ENCODE measurements around the gene MRPL34.

The MRPL34 gene

DNA sequence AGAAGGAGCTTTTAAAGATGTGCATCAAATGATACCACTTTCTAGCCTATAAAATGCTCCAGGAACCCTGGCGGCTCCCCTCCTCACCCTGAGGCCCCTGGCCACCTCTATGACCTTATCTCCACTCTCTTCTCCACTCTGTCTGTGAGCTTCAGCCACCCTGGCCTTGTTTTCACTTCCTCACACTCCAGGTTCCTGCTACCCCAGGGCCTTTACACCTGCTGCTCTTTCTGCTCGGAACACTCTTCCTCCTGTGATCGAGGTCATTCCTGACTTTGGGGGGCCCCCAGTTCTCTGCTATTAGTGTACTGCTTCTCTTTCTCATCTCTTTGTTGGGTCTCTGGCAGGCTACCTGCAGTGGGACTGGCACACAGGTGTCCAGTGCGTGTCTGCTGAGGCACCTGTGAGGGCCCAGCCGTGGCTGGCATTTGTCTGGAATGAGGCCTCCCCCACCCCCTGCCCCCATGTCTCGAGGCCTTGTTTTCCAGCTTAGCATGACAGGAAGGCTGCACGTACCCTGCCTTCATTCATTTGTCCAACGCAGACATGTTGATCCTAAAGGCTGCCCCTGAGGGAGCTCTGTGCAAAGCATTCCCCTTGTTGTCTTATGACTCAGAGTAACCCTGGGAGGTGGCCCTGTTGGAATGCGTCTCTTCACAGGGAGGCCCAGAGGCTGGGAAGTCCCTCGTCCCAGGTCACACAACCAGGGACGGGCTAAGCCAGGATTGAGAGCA lies 6.0 kb downstream of the MRPL34 start:
- no peak for DNase-seq

DNA sequence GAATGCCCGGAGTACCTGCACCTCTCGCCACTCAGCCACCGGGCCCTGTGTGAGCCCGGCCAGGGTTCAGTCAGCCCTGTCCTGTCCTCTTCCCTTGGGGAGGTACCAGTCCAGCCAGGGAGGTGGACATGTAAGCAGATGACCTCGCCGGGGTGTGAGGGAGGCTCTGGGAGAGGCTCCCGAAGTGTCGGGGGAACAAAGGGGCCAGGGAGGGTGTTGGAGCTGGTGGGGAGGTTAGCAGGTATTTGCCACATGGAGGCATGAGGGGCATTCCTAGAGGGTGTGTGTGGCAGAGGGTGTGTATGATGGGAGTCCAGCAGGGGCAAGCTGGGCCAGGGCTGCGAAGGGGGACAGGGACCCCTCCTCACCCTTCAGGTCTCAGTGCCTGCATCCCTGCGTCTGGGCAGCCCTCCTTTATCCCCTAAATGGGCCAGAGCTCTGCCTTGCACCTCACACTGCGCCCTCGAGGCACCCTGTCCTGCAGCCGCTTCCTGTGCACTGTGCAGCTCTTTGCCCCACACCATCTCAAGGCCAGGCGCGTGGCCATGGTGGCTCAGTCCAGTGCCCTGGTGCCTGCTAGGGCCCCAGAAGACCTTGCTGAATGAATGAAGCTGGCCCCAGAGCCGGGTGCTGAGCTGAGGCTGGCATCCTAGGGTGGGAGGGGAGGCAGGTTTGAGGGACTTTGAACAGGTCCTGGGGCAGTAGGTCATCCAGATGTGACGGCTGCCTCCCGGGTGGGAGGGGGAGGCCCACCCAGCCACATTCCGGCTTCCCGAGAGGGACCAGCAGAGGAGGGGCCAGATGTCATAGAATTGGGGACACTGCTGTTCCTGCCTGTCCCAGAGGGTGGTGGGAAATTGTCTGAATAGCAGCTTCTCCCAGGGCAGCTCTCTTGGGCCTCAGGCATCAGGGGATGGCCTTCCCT lies 6.8 kb downstream of the MRPL34 start:
- no peak for DNase-seq

DNA sequence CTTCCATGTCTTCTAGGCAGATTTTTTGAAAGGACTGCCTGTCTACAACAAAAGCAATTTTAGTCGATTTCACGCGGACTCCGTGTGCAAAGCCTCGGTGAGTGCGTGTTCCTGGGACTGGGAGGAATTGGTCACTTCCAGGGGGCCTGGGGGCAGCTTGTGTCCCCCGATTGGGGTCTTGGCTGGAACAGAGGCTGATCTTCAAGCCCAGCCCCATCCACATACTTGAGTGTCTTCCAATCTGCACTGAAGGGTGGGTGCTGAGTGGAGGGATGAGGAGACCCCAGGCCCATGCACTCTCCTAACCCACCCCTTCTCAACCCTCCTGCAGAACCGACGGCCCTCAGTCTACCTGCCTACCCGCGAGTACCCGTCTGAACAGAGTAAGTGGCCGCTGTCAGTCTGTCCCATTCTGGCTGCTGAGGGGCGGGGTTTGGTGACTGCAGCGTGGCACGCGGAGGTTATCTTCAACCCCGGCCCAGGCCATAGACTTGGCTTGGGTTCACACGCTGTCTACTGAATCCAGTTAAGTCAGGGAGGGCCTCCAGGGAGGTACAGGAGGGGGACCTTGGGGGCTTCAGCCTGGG lies 8.4 kb downstream of the MRPL34 start:
- DNase-seq, result no peak

DNA sequence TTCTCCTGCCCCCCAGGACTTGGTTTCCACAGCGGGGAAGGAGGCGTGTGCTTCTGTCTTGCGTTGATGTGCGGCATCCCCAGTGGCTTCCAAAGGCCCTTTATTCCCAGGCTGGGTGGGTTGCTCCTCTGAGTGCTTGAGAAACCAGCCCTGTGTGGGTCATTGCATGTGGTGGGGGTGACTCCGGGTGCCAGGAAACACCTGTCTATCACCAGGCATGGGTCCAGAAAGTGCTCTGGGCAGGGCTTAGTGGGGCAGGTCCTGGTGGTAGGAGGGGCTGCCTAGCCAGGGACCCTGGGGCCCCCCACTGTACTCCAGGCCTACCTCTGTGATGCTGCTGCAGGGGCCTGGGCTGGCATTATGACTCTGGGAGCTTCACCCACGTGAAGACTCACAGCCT lies 13.3 kb downstream of the MRPL34 start:
- DNase-seq, result no peak

DNA sequence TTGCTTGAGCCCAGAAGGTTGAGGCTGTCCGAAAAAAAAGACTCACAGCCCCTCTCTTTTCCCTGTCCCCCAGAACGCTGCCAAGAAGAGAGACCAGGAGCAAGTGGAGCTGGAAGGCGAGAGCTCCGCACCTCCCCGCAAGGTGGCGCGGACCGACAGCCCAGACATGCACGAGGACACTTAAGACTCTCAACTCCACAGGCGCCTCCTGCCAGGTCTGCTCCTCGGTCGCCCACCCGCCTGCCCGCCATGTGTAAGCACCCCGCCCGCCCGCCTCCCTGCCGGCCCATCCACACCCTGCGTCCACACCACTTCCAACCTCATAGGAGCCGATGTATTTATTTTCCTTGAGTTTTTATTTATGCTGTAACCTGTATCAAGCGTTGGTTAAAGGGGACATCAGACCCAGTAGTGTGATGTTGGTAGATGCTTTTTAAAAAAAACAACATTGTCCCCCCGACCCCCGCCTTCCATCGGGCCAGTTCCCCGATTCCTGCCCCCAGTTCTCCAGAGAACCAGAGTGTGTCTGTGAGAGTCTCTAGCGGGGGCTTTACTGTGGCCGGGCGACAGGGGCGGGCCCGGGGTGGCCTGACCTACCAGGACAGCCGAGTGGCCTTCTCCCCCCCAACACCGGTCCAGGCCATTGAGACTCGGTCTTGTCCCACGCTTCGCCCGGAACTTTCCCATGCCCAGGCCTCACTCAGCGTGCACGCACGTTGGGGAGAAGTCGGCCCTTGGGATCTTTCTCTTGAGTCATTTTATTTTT lies 14.0 kb downstream of the MRPL34 start:
- no peak for DNase-seq

DNA sequence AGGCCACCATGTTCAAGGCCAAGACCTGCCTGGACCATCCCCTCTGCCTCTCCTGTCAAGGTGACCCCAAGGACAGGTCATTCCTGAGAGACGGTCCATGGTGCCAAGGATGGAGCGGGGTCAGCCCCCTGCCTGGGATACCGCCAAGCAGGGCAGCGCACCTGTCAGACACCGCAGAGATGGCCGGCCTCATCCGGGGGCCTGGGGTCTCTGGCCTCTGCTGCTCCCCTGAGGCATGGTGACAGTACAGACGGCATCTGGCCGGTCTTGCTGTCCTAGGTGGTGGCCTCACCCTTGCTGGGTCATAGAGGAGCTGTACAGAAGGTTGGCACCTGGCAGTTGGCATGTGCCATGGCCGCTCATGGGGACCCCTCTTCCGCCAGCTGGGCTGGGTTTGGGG lies 14.8 kb downstream of the MRPL34 start:
- no peak for DNase-seq

DNA sequence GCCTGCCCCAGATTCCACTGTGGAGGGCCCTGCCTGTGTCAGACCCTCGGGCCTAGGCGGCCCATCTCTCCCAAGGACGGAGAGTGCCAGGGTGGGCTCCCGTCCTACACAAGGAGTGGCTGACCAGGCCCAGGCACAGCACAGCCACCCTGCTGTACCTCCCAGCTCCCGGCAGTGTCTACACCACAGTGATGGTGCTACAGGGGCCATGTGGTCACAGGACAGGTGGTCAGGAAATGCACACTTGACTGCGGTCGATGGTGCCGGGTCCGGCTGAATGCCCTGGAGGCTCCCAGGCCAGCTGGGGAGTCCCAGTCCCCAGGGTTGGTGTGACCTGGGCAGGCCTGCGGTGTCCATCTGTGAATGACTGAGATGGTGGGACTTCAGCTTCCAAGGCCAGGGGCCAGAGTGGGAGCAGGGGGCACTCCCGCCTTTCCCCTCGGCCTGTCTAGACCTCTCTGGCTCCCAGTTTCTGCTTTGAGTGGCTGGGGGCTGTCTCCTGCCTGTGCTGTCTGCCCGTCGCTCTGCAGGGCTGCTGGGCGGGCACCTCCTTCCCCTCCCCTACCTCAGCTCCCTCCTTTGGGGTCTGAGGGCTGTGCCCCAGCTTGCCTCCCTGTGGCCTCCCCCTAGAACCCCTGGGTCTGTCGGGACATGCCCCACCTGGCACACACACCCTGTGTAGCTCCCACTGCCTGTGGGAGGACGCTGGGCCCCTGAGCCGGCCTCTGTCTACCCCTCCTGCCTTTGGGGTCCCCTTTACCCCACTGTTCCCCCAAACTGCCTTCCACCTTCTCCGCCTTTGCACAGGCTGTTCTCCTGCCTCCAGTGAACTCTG lies 16.2 kb downstream of the MRPL34 start:
- DNase-seq, result no peak

DNA sequence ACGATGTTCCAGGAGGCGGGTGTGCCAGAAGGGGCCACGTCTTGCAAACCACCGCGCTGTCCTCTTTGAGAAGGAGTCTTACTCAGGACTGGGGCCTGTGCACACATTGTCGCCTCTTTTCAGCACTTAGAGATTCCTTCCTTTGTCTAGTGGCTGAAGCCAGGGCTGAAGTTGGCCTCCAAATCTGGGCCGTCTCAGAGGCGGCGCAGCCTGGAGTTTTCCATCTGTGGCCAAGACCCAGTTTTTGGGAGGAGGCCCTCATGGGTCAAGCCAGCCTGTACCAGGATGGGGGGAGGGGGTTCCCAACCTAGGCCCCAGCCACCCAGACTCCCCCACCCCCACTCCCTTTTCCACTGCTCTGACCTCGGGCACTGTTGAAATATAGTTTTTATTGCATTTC lies 17.2 kb downstream of the MRPL34 start:
- DNase-seq, result no peak

DNA sequence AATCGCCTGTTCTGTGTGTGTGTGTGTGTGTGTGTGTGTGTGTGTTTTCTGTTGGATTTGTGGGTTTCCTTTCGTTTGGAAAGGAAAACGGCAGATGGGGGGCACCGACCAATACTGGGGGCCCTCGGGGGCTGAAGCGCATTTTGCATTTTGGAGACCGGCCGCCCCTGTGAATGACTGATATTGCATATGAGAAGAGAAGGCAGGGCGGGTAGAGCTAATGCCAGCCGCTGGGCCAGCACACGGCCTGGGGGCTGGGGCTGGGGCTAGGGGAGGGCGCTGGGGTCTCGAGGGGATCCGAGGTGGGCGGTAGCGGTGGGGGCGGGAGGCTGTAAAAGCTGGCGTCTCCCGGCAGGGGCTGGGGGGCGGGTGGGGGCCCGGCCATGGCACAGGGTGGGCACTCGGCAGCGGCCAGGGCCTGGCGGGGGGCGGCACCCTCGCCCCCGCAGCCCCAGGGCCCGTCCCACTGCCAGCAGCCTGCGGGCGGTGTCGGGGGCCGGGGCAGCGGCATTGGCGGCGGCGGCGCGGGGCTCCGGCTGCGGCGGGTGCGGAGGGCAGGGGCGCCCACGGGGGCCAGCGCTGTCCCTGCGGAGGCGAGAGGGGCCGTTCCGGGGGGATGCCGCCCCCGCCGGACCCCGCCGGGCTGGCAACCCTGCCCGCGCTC lies 17.8 kb downstream of the MRPL34 start:
- no peak for DNase-seq

DNA sequence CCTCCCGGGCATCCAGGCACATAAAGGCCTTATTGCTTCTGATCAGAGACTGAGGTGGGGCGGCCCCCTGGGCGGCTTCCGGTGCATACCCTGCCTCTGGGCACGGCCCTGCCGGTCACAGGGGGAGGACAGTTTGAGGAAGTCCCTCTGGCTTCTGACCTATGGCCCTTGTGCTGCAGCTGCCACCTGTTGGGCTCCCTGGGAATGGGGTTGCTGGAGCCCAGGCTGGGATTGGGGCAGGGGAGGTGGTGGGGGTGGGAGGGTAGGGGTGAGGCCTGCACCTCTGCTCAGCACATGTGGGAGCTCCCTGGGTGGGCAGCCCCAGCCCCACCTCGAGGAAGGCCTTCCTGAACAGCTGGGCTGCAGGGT lies 18.3 kb downstream of the MRPL34 start:
- DNase-seq, result no peak

DNA sequence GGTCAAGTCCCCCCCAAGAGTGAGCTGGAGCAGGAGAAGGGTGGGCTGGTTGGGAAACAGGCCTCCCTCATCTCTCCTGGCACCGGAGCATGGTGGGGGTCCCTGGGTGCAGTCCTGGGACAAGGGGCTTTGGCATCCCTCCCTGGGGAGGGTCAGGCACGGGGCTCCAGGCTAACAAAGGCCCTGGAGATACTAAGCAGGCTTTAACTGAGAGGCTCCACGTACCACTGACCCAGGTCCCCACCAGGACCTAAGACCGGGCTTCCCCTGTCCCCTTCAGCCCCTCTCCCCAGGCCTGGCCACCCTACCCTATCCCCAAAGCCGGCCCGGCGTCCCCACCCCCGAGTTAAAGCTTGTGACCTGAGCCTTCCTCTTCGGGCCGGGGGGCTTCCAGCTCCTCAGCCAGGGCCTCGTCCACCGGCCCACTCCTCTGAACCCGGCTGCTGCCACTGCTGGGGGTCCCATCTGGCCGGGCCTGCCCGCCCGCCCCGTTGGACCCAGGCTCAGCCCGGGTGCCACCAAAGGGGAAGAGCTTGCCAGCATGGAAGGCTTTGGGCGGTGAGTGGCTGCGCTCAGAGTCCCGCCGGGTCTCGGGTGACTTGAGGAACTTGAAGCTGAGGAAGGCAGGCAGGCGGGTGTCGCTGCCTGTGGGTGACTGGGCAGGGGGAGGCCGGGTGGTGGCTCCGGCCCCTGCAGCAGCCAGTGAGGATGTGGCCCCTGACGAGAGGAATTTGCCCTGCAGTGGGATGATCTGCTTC lies 18.9 kb downstream of the MRPL34 start:
- DNase-seq, result no peak

DNA sequence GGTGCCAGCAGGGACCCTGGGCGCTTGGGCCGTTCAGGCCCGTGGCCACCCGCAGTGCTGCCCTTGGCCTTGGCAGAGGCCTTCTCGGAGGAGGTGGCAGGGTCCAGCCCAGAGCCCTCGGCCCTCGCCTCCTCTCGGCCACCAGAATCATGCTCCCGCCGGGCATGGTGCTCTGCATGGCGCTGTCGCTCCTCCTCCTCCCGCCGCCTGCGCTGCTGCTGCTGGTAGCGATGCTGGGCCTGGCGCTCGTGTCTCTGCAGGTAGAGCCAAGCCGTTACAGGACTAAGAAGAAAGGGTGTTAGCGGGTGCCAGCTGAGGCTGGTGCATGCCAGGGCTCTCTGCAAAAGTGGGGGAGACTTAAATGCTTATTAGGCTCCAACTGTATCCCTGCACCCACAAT lies 19.5 kb downstream of the MRPL34 start:
- no peak for DNase-seq

DNA sequence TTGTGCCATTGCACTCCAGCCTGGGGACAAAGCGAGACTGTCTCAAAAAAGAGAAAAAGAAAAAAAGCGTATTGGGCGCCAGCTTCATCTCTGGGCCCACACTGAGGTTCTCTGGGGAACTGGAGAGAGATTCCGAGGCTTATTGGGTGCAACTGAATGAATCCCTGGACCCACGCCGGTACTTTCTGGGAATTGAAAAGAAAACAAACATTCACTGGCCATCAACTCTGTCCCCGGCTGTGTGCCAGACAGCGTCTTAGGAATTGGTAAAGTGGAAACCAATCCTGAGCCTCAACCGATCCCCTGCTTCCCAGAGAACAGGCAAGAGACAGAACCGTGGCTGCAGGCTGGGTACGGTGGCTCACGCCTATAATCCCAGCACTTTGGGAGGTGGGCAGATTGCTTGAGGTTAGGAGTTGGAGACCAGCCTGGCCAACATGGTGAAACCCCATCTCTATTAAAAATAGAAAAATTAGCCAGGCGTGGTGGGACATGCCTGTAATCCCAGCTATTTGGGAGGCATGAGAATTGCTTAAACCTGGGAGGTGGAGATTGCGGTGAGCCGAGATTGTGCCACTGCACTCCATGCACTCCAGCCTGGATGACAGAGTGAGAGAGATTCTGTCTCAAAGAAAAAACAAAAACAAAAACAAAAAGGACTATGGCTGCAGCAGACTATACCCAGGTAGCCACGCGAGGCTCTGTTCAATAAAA lies 20.4 kb downstream of the MRPL34 start:
- no peak for DNase-seq

DNA sequence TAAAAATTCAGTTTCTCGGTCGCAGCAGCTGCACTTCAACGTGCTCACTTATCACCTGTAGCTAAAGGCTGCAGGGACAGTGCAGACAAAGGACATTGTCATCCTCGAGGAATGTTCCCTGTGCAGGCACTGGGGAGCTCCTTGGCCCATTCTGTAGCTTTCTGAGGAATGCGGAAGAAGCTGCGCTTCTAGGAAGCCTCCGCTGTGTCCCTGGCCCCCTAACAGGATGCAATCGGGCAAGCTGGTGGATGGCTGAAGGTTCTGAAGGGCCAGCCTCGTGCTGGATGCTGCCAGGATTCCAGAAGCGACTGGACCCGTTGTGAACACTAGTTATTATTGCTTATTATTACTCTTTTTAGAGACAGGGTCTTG lies 20.9 kb downstream of the MRPL34 start:
- DNase-seq, result no peak

DNA sequence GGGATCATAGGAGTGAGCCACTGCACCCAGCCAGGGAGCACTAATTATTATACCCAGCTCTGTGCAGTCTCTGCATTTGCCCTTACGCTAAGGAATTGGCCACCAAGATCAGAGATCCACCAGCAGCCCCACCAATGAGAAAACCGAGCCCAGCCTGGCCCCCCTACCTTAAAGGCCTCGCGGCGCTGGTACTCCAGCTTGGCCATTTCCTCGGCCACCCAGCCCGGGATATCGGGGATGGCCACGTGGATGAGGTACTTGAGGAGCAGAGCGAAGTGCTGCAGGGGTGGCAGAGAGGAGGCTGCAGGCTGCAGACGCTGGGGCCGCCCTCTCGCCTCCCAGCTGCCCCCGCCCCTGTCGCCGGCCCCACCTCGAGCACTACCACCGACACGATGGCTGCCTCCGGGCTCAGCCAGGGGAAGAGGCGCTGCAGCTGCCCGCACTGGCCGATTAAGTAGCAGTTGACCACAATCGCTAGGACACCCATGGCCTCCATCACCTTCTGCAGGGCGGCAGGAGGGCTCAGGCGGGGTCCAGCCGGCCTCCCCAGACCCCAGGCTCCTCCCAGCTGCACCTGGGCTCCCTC lies 21.5 kb downstream of the MRPL34 start:
- no peak for DNase-seq

DNA sequence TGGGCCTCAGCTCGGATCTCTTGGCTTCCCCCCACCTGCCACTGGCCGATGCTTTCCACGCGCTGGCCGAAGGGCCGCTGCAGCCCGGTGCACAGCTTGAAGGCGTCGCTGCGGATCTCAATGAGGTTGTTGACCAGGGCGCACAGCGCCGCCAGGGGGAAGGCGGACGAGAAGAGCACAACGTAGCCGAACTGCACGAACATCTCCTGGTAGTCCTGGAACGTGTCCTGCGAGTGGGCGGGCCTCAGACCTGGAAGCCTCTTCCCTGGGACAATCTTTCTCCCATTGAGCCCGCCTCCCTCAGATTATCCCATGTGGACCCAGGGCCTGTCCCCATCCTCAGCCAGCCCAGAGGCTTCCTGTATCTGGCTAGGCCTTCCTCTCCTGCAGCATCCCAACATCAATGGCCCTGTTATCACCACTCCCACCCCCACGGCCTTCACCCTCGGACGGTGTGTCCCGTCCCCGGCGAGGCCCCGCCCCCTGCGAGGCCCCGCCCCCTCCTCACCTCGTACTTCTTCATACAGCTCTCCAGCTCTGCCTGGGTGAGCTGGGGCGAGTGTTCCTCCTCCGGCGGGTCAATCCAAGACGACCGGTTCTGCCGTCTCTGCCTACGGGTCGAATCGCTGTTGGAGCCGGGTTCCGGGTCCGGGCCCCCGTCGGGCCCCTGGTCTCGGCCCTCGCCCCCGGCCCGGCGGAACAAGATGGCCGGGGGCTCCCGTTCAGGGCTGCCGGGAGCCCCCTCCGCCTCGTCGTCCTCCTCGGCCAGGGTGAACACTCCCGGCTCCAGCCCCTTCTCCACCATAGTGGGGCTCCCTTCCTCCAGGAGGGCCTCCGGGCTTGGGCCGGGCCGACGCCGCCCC lies 22.2 kb downstream of the MRPL34 start:
- DNase-seq, result no peak

DNA sequence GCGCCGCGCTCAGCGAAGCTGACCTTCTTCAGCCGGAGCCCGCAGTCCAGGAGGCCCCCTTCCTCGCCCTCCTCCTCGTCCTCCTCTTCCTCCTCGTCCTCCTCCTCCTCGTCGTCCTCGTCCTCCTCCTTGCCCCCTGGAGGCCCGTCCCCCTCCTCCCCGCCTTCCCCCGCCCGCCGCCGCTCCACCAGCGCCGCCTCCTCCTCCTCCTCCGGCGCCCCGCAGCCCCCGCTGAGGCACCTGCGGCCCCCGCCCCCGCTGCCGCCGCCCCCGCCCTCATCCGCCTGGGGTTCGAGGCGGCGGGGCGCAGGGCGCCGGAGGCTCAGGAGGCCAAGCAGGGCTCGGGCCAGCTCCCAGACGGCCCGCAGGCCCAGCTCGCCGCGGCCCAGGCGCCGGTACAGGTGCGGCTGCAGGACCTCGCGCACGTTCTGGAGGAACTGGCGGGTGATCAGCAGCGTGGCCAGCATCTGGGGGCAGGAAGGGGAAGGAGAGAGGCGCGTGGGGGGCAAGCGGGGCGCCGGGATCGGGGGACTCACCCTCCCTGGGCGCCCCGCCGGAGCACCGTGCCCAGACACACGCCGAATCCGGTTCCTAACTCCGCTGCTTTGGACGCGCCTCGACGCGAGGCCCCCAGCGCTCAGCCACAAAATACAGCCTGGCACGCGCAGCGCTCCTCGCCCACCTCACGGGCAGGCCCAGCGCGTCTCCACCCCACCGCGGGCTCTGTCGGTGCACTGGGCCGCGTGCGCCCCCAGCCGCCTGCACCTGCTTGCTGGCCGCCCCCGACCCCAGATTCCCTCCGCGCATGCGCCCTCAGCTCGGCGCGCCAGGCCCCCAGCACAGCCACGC lies 23.1 kb downstream of the MRPL34 start:
- no peak for DNase-seq
